ENCODE results near the gene CDC42SE1. TPM values are rescaled to one million over a fixed set of nuclear protein-coding genes. Genes with fewer than 3 reads are reported as not detected.

The CDC42SE1 gene
- total and polyA plus RNA-seq, 9 of the 15 experiments (the other 6 are each of a cell fraction or from before 2014, with no cell fraction given), result 78.1 to 189 (median 114) TPM

DNA sequence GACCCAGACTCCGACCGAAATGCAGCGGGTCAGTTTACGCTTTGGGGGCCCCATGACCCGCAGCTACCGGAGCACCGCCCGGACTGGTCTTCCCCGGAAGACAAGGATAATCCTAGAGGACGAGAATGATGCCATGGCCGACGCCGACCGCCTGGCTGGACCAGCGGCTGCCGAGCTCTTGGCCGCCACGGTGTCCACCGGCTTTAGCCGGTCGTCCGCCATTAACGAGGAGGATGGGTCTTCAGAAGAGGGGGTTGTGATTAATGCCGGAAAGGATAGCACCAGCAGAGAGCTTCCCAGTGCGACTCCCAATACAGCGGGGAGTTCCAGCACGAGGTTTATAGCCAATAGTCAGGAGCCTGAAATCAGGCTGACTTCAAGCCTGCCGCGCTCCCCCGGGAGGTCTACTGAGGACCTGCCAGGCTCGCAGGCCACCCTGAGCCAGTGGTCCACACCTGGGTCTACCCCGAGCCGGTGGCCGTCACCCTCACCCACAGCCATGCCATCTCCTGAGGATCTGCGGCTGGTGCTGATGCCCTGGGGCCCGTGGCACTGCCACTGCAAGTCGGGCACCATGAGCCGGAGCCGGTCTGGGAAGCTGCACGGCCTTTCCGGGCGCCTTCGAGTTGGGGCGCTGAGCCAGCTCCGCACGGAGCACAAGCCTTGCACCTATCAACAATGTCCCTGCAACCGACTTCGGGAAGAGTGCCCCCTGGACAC is 11.3 kb downstream of the CDC42SE1 start (continued):
- TF ChIP-seq, protein P1, sequence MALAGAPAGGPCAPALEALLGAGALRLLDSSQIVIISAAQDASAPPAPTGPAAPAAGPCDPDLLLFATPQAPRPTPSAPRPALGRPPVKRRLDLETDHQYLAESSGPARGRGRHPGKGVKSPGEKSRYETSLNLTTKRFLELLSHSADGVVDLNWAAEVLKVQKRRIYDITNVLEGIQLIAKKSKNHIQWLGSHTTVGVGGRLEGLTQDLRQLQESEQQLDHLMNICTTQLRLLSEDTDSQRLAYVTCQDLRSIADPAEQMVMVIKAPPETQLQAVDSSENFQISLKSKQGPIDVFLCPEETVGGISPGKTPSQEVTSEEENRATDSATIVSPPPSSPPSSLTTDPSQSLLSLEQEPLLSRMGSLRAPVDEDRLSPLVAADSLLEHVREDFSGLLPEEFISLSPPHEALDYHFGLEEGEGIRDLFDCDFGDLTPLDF (CRISPR knock-in tag; IDR thresholded peaks at IDR 0.05), result no peak
- TF ChIP-seq ZC3H8 (IDR thresholded peaks at IDR 0.05) (no peak), CSDE1 (IDR thresholded peaks at IDR 0.05) (no peak), SRSF9 (IDR thresholded peaks at IDR 0.05; ENCODE audit: borderline replicate concordance, low read depth, low read length) (no peak), FIP1L1 (IDR thresholded peaks at IDR 0.05; ENCODE audit: low read depth, low read length, poor library complexity, severe bottlenecking) (no peak), HDAC6 (IDR thresholded peaks at IDR 0.05; ENCODE audit: low read depth, low read length) (no peak), FOXP1 (CRISPR knock-in tag; IDR thresholded peaks at IDR 0.05) (peak; percentile 27; the same call in 1 of the 2 replicates), CHD2 (IDR thresholded peaks at IDR 0.05; ENCODE audit: low read depth, low read length) (no peak), ELF1 (tag; IDR thresholded peaks at IDR 0.05) (no peak), TRIM28 (IDR thresholded peaks at IDR 0.05) (no peak), RBFOX2 (IDR thresholded peaks at IDR 0.05; ENCODE audit: low read depth, low read length) (peak; percentile 58), TARDBP (IDR thresholded peaks at IDR 0.05) (no peak), ETV5 (CRISPR knock-in tag; IDR thresholded peaks at IDR 0.05; ENCODE audit: low read depth) (no peak; the same call in 1 of the 2 replicates), DPF2 (IDR thresholded peaks at IDR 0.05) (no peak), POLR2B (IDR thresholded peaks at IDR 0.05; ENCODE audit: low read depth, partially characterized antibody) (no peak), ATF7 (IDR thresholded peaks at IDR 0.05) (no peak), SREBF1 (IDR thresholded peaks at IDR 0.05; ENCODE audit: borderline replicate concordance, low read depth, low read length) (no peak)
- TF ChIP-seq, protein P2, sequence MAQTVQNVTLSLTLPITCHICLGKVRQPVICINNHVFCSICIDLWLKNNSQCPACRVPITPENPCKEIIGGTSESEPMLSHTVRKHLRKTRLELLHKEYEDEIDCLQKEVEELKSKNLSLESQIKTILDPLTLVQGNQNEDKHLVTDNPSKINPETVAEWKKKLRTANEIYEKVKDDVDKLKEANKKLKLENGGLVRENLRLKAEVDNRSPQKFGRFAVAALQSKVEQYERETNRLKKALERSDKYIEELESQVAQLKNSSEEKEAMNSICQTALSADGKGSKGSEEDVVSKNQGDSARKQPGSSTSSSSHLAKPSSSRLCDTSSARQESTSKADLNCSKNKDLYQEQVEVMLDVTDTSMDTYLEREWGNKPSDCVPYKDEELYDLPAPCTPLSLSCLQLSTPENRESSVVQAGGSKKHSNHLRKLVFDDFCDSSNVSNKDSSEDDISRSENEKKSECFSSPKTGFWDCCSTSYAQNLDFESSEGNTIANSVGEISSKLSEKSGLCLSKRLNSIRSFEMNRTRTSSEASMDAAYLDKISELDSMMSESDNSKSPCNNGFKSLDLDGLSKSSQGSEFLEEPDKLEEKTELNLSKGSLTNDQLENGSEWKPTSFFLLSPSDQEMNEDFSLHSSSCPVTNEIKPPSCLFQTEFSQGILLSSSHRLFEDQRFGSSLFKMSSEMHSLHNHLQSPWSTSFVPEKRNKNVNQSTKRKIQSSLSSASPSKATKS (CRISPR knock-in tag; IDR thresholded peaks at IDR 0.05), result no peak; the same call in 1 of the 2 replicates
- TF ChIP-seq, protein P3, sequence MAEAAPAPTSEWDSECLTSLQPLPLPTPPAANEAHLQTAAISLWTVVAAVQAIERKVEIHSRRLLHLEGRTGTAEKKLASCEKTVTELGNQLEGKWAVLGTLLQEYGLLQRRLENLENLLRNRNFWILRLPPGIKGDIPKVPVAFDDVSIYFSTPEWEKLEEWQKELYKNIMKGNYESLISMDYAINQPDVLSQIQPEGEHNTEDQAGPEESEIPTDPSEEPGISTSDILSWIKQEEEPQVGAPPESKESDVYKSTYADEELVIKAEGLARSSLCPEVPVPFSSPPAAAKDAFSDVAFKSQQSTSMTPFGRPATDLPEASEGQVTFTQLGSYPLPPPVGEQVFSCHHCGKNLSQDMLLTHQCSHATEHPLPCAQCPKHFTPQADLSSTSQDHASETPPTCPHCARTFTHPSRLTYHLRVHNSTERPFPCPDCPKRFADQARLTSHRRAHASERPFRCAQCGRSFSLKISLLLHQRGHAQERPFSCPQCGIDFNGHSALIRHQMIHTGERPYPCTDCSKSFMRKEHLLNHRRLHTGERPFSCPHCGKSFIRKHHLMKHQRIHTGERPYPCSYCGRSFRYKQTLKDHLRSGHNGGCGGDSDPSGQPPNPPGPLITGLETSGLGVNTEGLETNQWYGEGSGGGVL (CRISPR knock-in tag; IDR thresholded peaks at IDR 0.05), result no peak
- TF ChIP-seq, protein P4, sequence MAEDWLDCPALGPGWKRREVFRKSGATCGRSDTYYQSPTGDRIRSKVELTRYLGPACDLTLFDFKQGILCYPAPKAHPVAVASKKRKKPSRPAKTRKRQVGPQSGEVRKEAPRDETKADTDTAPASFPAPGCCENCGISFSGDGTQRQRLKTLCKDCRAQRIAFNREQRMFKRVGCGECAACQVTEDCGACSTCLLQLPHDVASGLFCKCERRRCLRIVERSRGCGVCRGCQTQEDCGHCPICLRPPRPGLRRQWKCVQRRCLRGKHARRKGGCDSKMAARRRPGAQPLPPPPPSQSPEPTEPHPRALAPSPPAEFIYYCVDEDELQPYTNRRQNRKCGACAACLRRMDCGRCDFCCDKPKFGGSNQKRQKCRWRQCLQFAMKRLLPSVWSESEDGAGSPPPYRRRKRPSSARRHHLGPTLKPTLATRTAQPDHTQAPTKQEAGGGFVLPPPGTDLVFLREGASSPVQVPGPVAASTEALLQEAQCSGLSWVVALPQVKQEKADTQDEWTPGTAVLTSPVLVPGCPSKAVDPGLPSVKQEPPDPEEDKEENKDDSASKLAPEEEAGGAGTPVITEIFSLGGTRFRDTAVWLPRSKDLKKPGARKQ (CRISPR knock-in tag; IDR thresholded peaks at IDR 0.05), result no peak
- TF ChIP-seq, protein P5, sequence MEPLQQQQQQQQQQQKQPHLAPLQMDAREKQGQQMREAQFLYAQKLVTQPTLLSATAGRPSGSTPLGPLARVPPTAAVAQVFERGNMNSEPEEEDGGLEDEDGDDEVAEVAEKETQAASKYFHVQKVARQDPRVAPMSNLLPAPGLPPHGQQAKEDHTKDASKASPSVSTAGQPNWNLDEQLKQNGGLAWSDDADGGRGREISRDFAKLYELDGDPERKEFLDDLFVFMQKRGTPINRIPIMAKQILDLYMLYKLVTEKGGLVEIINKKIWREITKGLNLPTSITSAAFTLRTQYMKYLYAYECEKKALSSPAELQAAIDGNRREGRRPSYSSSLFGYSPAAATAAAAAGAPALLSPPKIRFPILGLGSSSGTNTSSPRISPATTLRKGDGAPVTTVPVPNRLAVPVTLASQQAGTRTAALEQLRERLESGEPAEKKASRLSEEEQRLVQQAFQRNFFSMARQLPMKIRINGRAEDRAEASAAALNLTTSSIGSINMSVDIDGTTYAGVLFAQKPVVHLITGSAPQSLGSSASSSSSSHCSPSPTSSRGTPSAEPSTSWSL (CRISPR knock-in tag; IDR thresholded peaks at IDR 0.05; ENCODE audit: borderline replicate concordance), result no peak

Data from K562 (cell line).